Smooth muscle cell (in vitro differentiated cells): ENCODE measurements around the gene GGACT. TPM values are rescaled to one million over a fixed set of nuclear protein-coding genes. Genes with fewer than 3 reads are reported as not detected.

Source experiments
- DNase-seq: peaks from one replicate; lab custom pipeline; 2025; ENCODE audit not compliant: unreplicated experiment; lab: John Stamatoyannopoulos, UW
- H2AFZ ChIP-seq: fragments of 200-600 bp; sonication (generic); 2 replicates; pipeline ENCODE4 v1.6.0; 2016; ENCODE audit warnings: antibody characterized with exemption, low read depth, mild to moderate bottlenecking
- H3F3A ChIP-seq: fragments of 200-600 bp; sonication (generic); 2 replicates; pipeline ENCODE4 v1.6.0; 2017; ENCODE audit warnings: antibody characterized with exemption, low read depth
- H3K27ac ChIP-seq: fragments of 200-600 bp; sonication (generic); 2 replicates; pipeline ENCODE4 v1.5.1; 2016; ENCODE audit warnings: low read depth, mild to moderate bottlenecking
- H3K27me3 ChIP-seq: fragments of 200-600 bp; sonication (generic); 2 replicates; pipeline ENCODE4 v1.6.1; 2016; ENCODE audit warnings: low read depth, mild to moderate bottlenecking
- H3K36me3 ChIP-seq: fragments of 200-600 bp; sonication (generic); 2 replicates; pipeline ENCODE4 v1.5.1; 2016; ENCODE audit warnings: low read depth
- H3K4me1 ChIP-seq: fragments of 200-600 bp; sonication (generic); 2 replicates; pipeline ENCODE4 v1.5.1; 2016; ENCODE audit warnings: low read depth
- H3K4me2 ChIP-seq: fragments of 200-600 bp; sonication (generic); 2 replicates; pipeline ENCODE4 v1.6.0; 2016; ENCODE audit warnings: mild to moderate bottlenecking
- H3K4me3 ChIP-seq: fragments of 200-600 bp; sonication (generic); 2 replicates; pipeline ENCODE4 v1.5.1; 2016; ENCODE audit warnings: mild to moderate bottlenecking
- H3K79me2 ChIP-seq: fragments of 200-600 bp; sonication (generic); 2 replicates; pipeline ENCODE4 v1.6.0; 2016; ENCODE audit warnings: low read depth, mild to moderate bottlenecking
- H3K9ac ChIP-seq: fragments of 200-600 bp; sonication (generic); 2 replicates; pipeline ENCODE4 v1.6.0; 2016; ENCODE audit warnings: low read depth
- H3K9me3 ChIP-seq: fragments of 200-600 bp; sonication (generic); replicated peaks from 2 replicates; pipeline ENCODE4 v1.5.1; 2016; ENCODE audit warnings: low read depth
- H4K20me1 ChIP-seq: fragments of 200-600 bp; sonication (generic); 2 replicates; pipeline ENCODE4 v1.6.0; 2016; ENCODE audit warnings: low read depth
- CTCF ChIP-seq: fragments of 200-600 bp; sonication (generic); IDR thresholded peaks from 2 replicates; pipeline ENCODE4 v1.5.1; 2017; ENCODE audit warnings: borderline replicate concordance, mild to moderate bottlenecking, antibody characterized with exemption; ENCODE audit not compliant: insufficient read depth, poor library complexity, severe bottlenecking
- WGBS: methylation state at CpG from one replicate; pipeline ENCODE4 v1.1.7; 2016; ENCODE audit warnings: low lambda C conversion rate; 5-methylcytosine and 5-hydroxymethylcytosine counted together
- polyA plus RNA-seq: library from polyadenylated mRNA; unstranded; fragments of >200 nt; fragmentation: Nextera tagmentation; extraction: Ambion mirVana; gene quantifications from 2 replicates; pipeline ENCODE4 v1.2.1, GENCODE V29; 2016
- total RNA-seq: library from RNA; depleted of rRNA; stranded (reverse); fragments of >200 nt; gene quantifications from 2 replicates; pipeline ENCODE4 v1.2.3, GENCODE V29; 2014

Gene GGACT
- total and polyA plus RNA-seq, 2 experiments from 2014 or later: 2.5 to 7.1 TPM

DNA sequence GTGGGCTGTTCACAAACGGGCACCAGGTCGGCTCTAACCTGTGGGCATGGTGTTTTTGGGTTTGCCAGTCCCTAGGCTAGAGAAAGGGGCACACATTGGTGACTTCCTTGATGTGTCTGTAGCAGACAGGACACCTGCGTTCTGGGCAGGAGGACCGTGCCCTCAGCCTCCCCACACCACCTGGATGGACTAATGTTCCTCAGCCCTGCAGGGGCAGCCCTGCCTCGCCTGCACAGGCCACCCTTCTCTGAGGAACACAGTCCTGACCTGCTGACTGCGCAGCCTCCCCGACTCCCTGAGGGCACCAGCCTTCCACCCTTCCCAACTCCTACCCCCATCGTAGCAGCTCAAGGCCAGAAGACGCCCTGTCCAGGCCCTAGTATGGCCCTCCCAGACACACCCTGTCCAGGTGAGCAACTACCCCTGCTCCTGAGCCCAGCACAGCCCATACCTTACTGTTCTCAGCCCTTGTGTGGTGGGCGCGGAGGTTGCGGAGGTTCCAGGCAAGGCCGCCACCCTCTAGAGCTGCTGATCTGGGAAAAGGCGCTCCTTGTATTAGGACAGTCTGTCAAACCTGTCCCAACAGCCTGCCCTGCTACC lies 55.7 kb downstream of the GGACT start:
- Histone ChIP-seq H3K9me3 (no peaks in the 10 kb centered on the region), H3K27me3 (no peaks in the 10 kb centered on the region), H4K20me1 (no peaks in the 10 kb centered on the region), H3K27ac (no peak overlapping the region), H3F3A (no peaks in the 10 kb centered on the region), H2AFZ (no peak overlapping the region), H3K36me3 (no peaks in the 10 kb centered on the region), H3K9ac (no peak overlapping the region), H3K4me2 (no peak overlapping the region), H3K4me1 (no peaks in the 10 kb centered on the region), H3K4me3 (no peak overlapping the region), H3K79me2 (no peaks in the 10 kb centered on the region)
- TF ChIP-seq CTCF: no peak
- no peak for DNase-seq
- WGBS: 98% methylated on average over 14 of the region's 14 CpGs

DNA sequence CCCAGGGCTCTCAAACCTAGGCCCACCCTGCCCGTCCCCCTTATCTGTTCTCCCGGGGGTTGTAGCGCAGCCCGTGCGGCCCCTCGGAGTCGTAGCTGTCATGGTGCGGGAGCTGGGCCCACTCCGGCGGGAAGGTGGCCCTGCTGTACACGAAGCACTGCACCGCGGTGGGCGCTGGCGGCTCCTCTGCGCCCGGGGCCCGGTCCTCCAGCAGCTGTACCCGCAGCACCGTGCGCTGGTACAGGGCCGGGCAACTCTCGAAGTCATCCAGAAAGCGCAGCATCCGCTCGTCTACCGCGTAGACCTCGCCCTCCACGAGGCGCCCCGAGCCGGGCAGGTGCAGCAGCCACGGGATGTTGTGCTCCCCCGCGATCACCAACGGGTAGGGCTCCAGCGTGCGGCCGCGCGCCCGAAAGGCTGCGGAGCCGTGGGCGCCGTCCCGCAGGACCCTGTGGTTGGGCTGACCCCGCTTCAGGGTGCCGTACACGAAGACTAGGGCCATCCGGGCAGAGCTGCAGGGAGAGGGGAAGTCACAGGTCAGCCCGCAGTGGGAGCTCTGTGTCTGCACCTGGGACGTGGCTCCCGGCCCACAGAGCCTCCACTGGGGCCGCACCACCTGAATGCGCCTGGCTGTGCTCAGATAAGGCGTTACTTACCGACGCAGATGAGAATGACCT lies 56.4 kb downstream of the GGACT start:
- Histone ChIP-seq H3K4me3 (no peak overlapping the region), H3F3A (no peaks in the 10 kb centered on the region), H3K9ac (no peak overlapping the region), H3K4me2 (no peak overlapping the region), H3K4me1 (no peaks in the 10 kb centered on the region), H3K36me3 (no peaks in the 10 kb centered on the region), H3K27ac (no peak overlapping the region), H3K9me3 (no peaks in the 10 kb centered on the region), H2AFZ (no peak overlapping the region), H3K27me3 (no peaks in the 10 kb centered on the region), H4K20me1 (no peaks in the 10 kb centered on the region), H3K79me2 (no peaks in the 10 kb centered on the region)
- TF ChIP-seq CTCF: no peak
- no peak for DNase-seq
- 98% methylated on average over 56 of the region's 60 CpGs for WGBS

GRCh38 chr13:100530671-100531213 lies 57.8 kb downstream of the GGACT start:
- H3K36me3 ChIP-seq: no peaks in the 10 kb centered on the region
- no peaks in the 10 kb centered on the region for H3K9me3 ChIP-seq
- H3K9ac ChIP-seq: no peak overlapping the region
- no peaks in the 10 kb centered on the region for H4K20me1 ChIP-seq
- no peak overlapping the region for H3K27ac ChIP-seq
- no peaks in the 10 kb centered on the region for H3F3A ChIP-seq
- DNase-seq: no peak
- no peaks in the 10 kb centered on the region for H3K4me1 ChIP-seq
- WGBS: 88% methylated on average over 11 of the region's 11 CpGs
- no peak for TF ChIP-seq CTCF
- H3K79me2 ChIP-seq: no peaks in the 10 kb centered on the region
- H2AFZ ChIP-seq: no peak overlapping the region
- no peak overlapping the region for H3K4me2 ChIP-seq
- no peaks in the 10 kb centered on the region for H3K27me3 ChIP-seq
- no peak overlapping the region for H3K4me3 ChIP-seq
